Mesothelial cell of epicardium (in vitro differentiated cells): ENCODE measurements around the gene CRYBG3. TPM values are rescaled to one million over a fixed set of nuclear protein-coding genes. Genes with fewer than 3 reads are reported as not detected.

Source experiments
- DNase-seq, 2 experiments: peaks; one replicate each; pipeline ENCODE4 v3.0.0; 2021; ENCODE audit warnings: low spot score in 2 of 2; ENCODE audit not compliant: unreplicated experiment in 2 of 2
- H3K27ac Mint-ChIP-seq: 2 replicates; pipeline ENCODE4 v1.8.0; 2021; ENCODE audit warnings: mixed read lengths
- H3K27me3 Mint-ChIP-seq: 2 replicates; pipeline ENCODE4 v1.8.0; 2021; ENCODE audit warnings: low read depth, mixed read lengths
- H3K36me3 Mint-ChIP-seq: 2 replicates; pipeline ENCODE4 v1.8.0; 2021; ENCODE audit warnings: mixed read lengths
- H3K4me1 Mint-ChIP-seq: 2 replicates; pipeline ENCODE4 v1.8.0; 2021; ENCODE audit warnings: mixed read lengths
- H3K4me3 Mint-ChIP-seq: 2 replicates; pipeline ENCODE4 v1.8.0; 2021; ENCODE audit warnings: mild to moderate bottlenecking, moderate library complexity, mixed read lengths
- H3K9me3 Mint-ChIP-seq: 2 replicates; pipeline ENCODE4 v1.8.0; 2021; ENCODE audit warnings: mixed read lengths
- CTCF ChIP-seq: fragments of 200-600 bp; sonication (generic); IDR thresholded peaks from one replicate; pipeline ENCODE4 v1.5.0; 2021; ENCODE audit warnings: antibody characterized with exemption; ENCODE audit not compliant: unreplicated experiment
- total RNA-seq: library from RNA; stranded (reverse); gene quantifications from 3 replicates; pipeline ENCODE4 v1.2.1, GENCODE V29; 2021

CRYBG3 gene
- total RNA-seq: 5.7 to 6.8 TPM (median 5.8 TPM) in 3 replicates

GRCh38 chr3:97821774-97822358, at the start of gene CRYBG3:
CRYBG3 (plus strand) TSS chr3:97822011; CDS start chr3:97822207, 196 bp downstream.
- peaks cover 15% of the 10 kb centered on the region for H3K4me1 Mint-ChIP-seq
- peak; percentile 64 to 82 for DNase-seq
- H3K36me3 Mint-ChIP-seq: no peaks in the 10 kb centered on the region
- H3K4me3 Mint-ChIP-seq: peak within 1 kb of the TSS; percentile 97
- H3K27me3 Mint-ChIP-seq: peaks cover 68% of the 10 kb centered on the region
- TF ChIP-seq CTCF: no peak
- H3K9me3 Mint-ChIP-seq: no peaks in the 10 kb centered on the region
- H3K27ac Mint-ChIP-seq: peak within 1 kb of the TSS; percentile 92

- Mint-ChIP-seq H3K4me3 (no peak overlapping the region), H3K36me3 (peaks cover 61% of the 10 kb centered on the region), H3K9me3 (peaks cover 40% of the 10 kb centered on the region), H3K27me3 (no peaks in the 10 kb centered on the region), H3K4me1 (no peaks in the 10 kb centered on the region), H3K27ac (no peak overlapping the region)
- TF ChIP-seq CTCF: no peak
- DNase-seq: no peak
Observed at GRCh38 chr3:97772926-97773325, 48.9 kb upstream of the CRYBG3 start.

GRCh38 chr3:97778152-97778551, 43.7 kb upstream of the CRYBG3 start:
- H3K36me3 Mint-ChIP-seq: peaks cover 29% of the 10 kb centered on the region
- H3K9me3 Mint-ChIP-seq: peaks cover 12% of the 10 kb centered on the region
- TF ChIP-seq CTCF: no peak
- no peak overlapping the region for H3K4me3 Mint-ChIP-seq
- no peaks in the 10 kb centered on the region for H3K27me3 Mint-ChIP-seq
- H3K27ac Mint-ChIP-seq: no peak overlapping the region
- DNase-seq: no peak
- H3K4me1 Mint-ChIP-seq: peaks cover 3% of the 10 kb centered on the region

- H3K27me3 Mint-ChIP-seq: no peaks in the 10 kb centered on the region
- H3K36me3 Mint-ChIP-seq: peaks cover 4% of the 10 kb centered on the region
- no peak overlapping the region for H3K27ac Mint-ChIP-seq
- peak; percentile 69 for TF ChIP-seq CTCF
- H3K4me3 Mint-ChIP-seq: no peak overlapping the region
- H3K4me1 Mint-ChIP-seq: no peaks in the 10 kb centered on the region
- no peak for DNase-seq
- H3K9me3 Mint-ChIP-seq: no peaks in the 10 kb centered on the region
Observed at GRCh38 chr3:97793420-97794019, 28.3 kb upstream of the CRYBG3 start.

- Mint-ChIP-seq H3K36me3 (peaks cover 5% of the 10 kb centered on the region), H3K4me1 (no peaks in the 10 kb centered on the region), H3K27me3 (no peaks in the 10 kb centered on the region), H3K4me3 (no peak overlapping the region), H3K9me3 (no peaks in the 10 kb centered on the region), H3K27ac (no peak overlapping the region)
- DNase-seq: no peak
- TF ChIP-seq CTCF: no peak
Observed at GRCh38 chr3:97795951-97796350, 25.9 kb upstream of the CRYBG3 start.

GRCh38 chr3:97804471-97804870, 17.3 kb upstream of the CRYBG3 start:
- peaks cover 3% of the 10 kb centered on the region for H3K27me3 Mint-ChIP-seq
- H3K27ac Mint-ChIP-seq: no peak overlapping the region
- H3K4me3 Mint-ChIP-seq: no peak overlapping the region
- no peak for DNase-seq
- TF ChIP-seq CTCF: no peak
- H3K36me3 Mint-ChIP-seq: peaks cover 9% of the 10 kb centered on the region
- H3K4me1 Mint-ChIP-seq: no peaks in the 10 kb centered on the region
- no peaks in the 10 kb centered on the region for H3K9me3 Mint-ChIP-seq
